Measurements from ENCODE around the gene ELK3. TPM values are rescaled to one million over a fixed set of nuclear protein-coding genes. Genes with fewer than 3 reads are reported as not detected.

ELK3 gene
- total and polyA plus RNA-seq, 2 experiments from 2014 or later = 5.5 to 8.3 TPM

DNA sequence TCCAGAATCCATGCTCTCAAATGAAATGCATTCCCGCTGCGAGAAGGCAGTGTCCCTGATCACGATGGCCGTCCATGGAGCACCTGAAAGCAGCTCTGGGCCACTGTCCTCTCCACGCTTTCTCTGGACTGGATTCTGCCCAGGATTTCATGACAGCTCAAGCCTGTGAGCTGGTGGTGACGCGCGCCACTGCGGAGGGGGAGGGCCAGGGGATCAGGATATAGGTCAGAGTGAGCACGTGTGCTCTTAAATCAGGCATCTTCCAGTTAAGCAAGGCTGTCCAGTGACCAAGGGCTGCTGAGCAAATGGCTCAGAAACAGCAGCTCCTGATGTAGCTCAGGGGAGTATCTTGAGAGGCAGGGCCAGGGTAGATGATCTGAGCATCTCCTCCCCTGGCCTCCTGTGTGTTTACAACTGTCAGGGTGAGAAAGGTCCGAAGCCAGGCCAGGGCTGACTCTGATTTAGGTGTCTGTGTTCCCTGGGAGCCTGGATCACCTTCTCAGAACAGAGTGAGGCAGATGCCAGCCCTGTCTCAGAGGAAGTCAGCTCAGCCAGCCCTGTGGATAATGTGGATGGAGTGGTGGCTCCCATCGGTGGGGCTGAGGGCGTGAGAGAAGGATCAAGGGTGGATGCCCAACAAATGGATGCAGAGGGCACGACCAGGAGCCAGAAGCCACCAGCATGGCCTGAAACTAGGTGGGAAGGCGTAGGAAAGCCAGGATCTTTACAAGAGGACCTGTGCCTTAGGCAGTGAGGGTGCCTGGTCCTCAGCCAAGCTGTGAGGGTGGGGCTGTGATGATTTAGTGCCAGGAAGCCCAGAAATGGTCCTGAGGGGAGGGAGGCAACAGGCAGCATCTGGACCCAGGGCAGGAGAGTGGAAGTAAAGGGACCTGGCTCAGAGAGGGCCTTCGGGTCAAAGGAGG lies 55.3 kb downstream of the ELK3 start:
- ATAC-seq = no peak
- no peaks in the 10 kb centered on the region for H3K79me2 ChIP-seq (replicated peaks; ENCODE audit: insufficient read depth)
- no peaks in the 10 kb centered on the region for H3K36me3 ChIP-seq (ENCODE audit: insufficient read depth)
- H4K20me1 ChIP-seq (replicated peaks; ENCODE audit: insufficient read depth) = peaks cover 5% of the 10 kb centered on the region; the same call in 1 of the 2 replicates
- H3K36me3 Mint-ChIP-seq (ENCODE audit: low read depth) = peaks cover 16% of the 10 kb centered on the region
- no peak overlapping the region for H3K27ac ChIP-seq (ENCODE audit: low read depth)
- H3K27ac Mint-ChIP-seq = peak overlapping the region; percentile 15; the same call in 1 of the 2 replicates
- H3F3A ChIP-seq (replicated peaks; ENCODE audit: low read depth) = no peaks in the 10 kb centered on the region
- H3K4me3 Mint-ChIP-seq = no peak overlapping the region
- DNase-seq (ENCODE audit: low spot score) = no peak
- peaks cover 3% of the 10 kb centered on the region for H3K27me3 Mint-ChIP-seq (ENCODE audit: insufficient read depth, low read depth, poor library complexity)
- H3K27me3 ChIP-seq (ENCODE audit: insufficient read depth) = no peaks in the 10 kb centered on the region
- TF ChIP-seq ZNF114 (CRISPR knock-in tag; IDR thresholded peaks at IDR 0.05) (no peak), STAT1 (IDR thresholded peaks at IDR 0.05; ENCODE audit: unreplicated experiment) (no peak), CTCF (conservative IDR thresholded peaks at IDR 0.05; ENCODE audit: low read depth in 2 of 2) (no peak), EZH2phosphoT487 (IDR thresholded peaks at IDR 0.05; ENCODE audit: unreplicated experiment) (no peak), POLR2AphosphoS5 (IDR thresholded peaks at IDR 0.05; ENCODE audit: low read depth) (no peak), ZNF331 (CRISPR knock-in tag; IDR thresholded peaks at IDR 0.05; ENCODE audit: low read depth) (no peak), CREB1 (CRISPR knock-in tag; IDR thresholded peaks at IDR 0.05; ENCODE audit: low read depth) (no peak), JUNB (IDR thresholded peaks at IDR 0.05; ENCODE audit: unreplicated experiment) (no peak), EZH2 (IDR thresholded peaks at IDR 0.05; ENCODE audit: low read depth, unreplicated experiment) (no peak)
- TF ChIP-seq, protein P1, sequence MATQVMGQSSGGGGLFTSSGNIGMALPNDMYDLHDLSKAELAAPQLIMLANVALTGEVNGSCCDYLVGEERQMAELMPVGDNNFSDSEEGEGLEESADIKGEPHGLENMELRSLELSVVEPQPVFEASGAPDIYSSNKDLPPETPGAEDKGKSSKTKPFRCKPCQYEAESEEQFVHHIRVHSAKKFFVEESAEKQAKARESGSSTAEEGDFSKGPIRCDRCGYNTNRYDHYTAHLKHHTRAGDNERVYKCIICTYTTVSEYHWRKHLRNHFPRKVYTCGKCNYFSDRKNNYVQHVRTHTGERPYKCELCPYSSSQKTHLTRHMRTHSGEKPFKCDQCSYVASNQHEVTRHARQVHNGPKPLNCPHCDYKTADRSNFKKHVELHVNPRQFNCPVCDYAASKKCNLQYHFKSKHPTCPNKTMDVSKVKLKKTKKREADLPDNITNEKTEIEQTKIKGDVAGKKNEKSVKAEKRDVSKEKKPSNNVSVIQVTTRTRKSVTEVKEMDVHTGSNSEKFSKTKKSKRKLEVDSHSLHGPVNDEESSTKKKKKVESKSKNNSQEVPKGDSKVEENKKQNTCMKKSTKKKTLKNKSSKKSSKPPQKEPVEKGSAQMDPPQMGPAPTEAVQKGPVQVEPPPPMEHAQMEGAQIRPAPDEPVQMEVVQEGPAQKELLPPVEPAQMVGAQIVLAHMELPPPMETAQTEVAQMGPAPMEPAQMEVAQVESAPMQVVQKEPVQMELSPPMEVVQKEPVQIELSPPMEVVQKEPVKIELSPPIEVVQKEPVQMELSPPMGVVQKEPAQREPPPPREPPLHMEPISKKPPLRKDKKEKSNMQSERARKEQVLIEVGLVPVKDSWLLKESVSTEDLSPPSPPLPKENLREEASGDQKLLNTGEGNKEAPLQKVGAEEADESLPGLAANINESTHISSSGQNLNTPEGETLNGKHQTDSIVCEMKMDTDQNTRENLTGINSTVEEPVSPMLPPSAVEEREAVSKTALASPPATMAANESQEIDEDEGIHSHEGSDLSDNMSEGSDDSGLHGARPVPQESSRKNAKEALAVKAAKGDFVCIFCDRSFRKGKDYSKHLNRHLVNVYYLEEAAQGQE (IDR thresholded peaks at IDR 0.05; ENCODE audit: unreplicated experiment) = no peak
- TF ChIP-seq, protein P2, sequence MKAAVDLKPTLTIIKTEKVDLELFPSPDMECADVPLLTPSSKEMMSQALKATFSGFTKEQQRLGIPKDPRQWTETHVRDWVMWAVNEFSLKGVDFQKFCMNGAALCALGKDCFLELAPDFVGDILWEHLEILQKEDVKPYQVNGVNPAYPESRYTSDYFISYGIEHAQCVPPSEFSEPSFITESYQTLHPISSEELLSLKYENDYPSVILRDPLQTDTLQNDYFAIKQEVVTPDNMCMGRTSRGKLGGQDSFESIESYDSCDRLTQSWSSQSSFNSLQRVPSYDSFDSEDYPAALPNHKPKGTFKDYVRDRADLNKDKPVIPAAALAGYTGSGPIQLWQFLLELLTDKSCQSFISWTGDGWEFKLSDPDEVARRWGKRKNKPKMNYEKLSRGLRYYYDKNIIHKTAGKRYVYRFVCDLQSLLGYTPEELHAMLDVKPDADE (IDR thresholded peaks at IDR 0.05) = no peak
- H3K9me3 Mint-ChIP-seq = no peaks in the 10 kb centered on the region
- H3K4me3 ChIP-seq = no peak overlapping the region
- no peak overlapping the region for H2AFZ ChIP-seq
- no peaks in the 10 kb centered on the region for H3K4me1 Mint-ChIP-seq
- no peak overlapping the region for H3K4me2 ChIP-seq
- no peaks in the 10 kb centered on the region for H3K4me1 ChIP-seq (ENCODE audit: insufficient read depth)
- H3K9me2 ChIP-seq (ENCODE audit: insufficient read depth) = no peaks in the 10 kb centered on the region

Measured in GM23338 (cell line).